SW480 (cell line): ENCODE results near the gene KRT84.
A peak's percentile ranks its signal among the peaks of the same experiment; 100 is the strongest.

Experiments
- DNase-seq: peaks from one replicate; pipeline ENCODE4 v3.0.0-alpha.2; 2016; ENCODE audit warnings: low spot score

KRT84 gene

DNA sequence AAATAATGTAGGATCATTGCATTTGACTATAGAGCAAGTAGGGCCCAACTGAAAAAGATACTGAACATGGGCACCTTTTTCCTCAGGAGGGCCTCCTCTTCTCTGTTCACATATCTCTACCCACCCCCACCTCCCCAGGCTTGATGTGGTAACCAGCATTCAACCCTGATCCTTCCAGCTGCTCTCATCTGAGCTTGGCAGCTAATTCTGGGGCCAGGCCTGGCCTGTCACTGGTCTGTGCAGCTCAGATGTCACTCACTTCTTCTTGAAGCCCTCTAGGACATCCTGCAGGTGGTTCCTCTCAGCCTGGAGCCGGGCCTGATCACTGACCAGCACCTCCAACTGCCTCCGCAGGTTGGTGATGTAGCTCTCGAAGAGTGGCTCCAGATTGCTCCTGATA, 2.1 kb downstream of the KRT84 start:
- DNase-seq, result no peak

DNA sequence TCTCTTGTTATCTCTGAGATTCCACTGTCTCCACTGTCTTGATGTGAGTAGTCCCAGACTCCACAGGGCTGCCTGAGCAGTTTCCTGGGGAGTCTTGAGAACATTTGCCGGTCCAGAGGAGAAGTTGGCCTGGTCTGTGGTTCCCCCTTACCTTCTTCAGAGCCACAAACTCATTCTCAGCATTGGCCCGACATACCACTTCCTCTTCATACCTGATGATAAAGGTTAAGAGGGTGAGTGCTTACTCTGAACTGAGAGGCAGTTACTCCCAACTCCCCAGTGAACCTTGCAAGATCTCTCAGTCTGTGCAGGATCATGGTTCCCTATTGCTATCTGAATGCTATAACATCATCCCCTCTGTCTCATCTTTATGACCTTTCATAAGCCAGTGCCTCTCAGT, 2.6 kb downstream of the KRT84 start:
- no peak for DNase-seq

DNA sequence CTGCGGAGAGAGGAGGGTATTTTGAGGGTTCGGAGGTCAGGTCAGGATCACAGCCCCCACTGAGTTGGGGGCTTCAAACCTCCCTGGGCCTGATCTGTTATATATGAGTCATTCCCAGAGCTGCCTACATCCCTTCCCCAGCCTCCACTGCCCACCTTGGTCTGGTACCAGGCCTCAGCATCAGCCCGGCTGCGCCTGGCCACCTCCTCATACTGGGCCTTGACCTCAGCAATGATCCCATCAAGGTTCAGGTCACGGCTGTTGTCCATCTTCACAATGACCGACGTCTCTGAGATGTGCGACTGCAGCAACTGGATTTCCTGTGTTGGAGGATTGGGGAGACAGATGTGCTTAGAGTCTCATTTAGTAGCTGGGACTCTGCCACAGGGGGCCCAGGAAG, 4.2 kb downstream of the KRT84 start:
- DNase-seq, result no peak

DNA sequence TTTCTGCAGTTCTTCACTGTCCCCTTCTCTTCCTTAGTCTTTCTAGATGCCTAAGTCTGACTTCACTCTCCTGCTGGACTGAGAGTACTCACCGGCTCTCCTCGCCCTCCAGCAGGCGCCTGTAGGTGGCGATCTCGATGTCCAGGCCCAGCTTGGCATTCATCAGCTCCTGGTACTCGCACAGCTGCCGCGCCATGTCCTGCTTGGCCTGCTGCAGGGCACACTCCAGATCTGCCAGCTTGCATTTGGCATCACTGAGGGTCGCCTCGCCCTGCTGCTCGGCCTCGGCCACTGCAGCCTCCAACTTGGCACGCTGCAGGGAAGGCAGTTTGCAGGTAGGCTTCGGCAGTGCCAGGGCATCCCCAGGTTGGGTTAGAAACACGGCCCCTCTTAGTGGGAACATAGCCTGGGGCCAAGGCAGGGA, 5.2 kb downstream of the KRT84 start:
- DNase-seq, result peak; percentile 38

DNA sequence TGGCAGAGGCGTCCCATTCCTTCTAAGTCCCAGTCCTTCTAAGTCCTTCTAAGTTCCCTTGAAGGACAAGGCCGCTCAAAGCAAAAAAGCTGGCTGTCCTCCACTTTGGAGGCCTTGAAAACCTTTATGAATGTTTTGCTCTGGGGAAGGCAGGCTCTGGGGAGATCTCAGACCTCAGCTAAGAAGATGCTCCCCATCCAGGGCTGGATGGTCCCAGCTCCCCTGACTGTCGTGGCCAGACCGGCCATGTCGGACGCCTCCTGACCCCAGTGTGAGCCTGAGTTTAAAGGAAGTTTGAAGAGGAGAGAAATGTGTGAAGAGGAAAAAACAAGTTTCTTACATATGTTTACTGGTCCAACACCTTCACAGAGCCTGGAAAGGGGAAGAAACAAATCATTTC, 5.9 kb downstream of the KRT84 start:
- DNase-seq, result no peak

DNA sequence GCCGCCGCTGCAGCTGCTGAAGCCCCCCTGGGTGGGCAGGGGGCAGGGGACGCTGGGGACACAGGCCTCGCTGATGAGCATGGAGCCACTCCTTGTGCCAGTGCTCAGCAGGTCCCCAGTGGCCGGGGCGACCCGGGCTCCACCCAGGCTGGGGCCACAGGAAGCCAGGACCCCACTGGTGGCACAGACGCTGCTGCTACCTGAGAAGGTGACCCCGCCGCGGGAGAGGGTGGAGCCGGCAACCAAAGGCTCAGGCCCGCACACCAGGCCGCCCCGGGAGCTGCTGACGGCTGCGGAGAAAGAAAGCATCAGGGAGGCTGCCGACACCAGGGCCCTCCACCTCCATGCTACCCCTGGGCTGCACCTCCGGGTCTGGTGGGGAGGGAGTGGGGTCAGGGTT, 7.4 kb downstream of the KRT84 start:
- no peak for DNase-seq

DNA sequence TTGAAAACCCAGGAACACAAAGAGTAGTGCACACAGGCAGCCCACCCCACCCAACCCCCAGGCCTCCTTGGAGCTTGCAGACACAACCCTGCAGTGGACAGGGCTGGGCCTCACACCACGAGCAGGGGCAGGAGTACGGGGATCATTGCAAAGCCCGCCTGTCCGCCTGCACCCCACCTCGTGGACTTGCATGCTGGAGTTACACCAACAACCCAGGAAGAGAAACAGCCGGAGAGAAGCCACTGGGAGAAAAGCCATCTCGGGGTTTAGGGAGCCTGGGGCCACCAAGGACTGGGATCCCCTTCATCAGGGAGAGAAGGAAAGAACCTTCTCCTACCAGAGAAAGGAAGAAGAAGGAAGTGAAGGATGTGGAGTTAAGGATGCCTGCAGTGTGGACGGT, 8.2 kb downstream of the KRT84 start:
- DNase-seq, result no peak

DNA sequence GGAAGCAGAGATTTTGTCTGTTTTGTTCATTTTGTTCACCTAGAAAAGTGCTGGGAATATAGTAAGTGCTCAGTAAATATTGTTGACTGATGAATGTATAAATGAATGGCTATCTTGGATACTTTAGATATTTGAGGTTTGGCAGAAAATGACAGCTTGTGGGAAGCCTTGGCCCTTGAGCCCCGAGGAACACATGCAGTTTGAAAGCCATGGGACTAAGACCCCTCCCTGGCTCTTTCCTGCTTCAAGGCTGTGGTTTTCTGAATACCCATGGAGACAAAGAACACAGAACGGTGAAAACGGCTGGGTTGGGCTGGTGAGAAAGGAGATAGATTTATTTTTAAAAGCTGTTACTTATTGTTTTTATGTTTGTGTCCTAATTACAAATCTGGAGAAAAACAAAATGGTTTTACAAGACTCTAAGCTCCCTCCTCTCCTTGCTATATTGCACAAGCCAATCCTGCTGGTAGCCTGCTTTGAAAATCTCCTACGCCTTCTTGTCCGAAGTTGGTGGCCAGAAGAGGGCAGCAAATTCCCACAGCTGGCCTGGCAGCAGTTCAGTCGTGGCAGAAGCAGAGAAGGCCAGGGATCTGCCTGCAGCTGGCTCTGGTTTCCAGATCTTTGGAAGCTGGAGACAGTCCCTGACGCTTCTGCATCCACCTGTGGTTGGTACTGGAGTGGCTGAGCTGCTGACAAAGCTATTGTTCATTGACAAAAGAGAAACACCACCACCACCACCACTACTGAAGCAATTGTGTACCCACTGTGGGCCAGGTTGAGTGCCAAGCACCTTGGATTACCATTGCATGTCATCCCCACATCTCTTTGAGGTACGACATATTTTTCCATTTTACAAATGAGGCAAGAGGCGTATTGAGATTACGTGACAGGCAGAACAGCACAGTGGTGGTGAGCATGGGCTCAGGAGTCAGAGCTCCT, 13.0 kb downstream of the KRT84 start:
- DNase-seq, result peak; percentile 88

DNA sequence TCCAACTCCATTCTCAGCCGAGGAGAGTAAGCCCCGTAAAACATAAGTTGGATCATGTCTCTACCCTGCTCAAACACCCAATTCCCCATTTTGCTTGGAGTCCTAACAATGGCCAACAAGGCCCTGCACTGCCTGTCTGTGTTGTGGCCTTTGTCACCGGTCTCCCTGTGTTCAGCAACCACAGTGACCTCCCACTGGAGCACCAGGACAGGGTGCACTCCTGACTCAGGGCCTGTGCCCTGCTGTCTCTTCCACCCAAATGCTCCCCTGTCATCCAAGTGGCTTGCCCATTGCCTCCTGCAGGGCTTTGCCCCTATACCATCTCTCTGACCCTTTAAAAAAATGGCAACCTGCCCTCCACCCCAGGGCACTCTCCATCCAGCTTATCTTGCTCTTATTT, 13.7 kb downstream of the KRT84 start:
- DNase-seq, result no peak

DNA sequence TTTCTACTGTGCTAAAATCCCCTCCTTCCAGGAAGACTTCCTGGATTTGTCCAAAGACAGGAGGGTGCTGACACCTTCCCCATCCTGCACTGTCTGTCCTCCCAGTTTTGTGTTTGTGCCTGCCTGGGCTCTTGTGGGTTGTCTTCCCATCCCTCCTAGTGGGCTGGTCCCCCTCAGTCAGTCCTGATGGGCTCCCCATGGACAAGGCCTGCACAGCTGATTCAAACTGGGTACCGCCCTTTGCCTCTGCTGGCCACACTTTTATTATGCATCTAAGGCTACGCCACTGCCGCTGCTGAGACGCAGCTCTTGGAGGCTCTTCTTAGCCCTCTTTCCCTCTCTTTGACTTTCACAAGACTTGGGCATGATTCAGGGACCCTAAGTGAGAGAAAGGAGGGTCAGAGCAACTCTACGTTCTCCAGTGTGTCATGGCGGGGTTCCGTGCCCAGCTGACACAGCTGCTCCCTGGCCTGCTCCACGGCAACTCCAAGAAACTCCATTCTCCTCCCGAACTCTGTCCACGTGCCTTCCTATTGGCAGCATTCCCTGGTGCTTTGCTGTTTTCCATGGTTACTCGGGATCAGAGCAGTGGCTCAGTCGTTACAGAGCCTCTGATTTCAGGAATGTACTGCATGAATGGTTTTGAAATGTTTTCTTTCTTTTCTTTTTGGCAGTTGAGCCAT, 14.4 kb downstream of the KRT84 start:
- no peak for DNase-seq

DNA sequence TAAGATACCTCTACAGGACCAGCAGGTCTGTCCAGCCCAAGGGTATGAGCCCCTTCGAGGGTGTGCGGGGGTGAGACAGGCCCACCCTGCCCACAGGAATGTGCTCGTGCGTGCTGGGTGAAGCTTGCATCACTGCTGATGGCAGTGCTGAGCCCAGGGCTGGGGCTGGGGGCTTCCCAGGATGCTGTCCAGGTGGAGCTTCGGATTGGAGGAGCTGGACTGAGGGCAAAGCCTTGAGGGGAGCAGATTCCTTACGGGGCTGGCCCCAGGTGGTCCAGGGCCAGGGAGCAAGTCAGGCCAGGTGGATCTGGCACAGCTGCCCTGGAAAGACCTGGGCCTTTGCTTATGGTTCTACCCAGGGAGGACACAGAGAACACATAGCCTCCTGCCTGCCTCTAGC, 15.6 kb downstream of the KRT84 start:
- no peak for DNase-seq

DNA sequence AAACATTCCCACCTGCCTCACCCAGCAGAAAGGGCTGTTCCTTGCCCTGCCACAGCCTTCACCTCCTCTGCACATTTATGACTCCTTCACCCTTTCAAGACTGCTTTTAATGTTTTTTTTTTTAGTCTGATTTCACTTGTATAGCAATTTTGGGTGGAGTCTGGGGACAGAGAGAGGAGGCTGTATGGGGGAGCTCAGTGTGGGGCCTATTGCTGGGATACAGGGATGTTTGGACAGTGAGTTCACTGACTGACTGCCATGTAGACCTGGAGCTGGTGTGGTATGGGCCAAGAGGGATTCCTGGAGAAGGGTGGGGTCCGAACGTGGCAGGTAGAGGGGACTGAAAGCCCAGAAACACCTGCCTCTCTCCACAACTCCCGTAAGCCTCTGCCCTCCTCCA, 16.2 kb downstream of the KRT84 start:
- no peak for DNase-seq

DNA sequence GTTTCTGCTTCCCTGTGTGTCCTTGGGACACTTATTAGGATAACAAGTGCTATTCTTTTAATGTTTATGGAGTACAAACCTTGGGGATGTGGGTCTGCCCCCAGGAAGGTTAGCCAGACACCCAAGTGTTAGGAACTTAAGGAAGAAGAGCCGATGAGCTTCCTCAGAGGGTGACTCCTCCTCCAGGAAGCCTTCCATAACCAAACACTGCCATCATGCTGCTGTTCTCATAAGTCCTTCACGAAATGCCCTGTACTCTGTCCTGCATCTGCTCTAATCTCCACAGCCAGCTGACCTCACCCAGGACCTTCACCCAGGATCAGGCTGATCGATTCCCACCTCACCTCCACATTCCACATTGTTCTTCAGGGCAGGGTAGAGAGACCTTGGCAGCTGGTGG, 16.9 kb downstream of the KRT84 start:
- DNase-seq, result no peak

DNA sequence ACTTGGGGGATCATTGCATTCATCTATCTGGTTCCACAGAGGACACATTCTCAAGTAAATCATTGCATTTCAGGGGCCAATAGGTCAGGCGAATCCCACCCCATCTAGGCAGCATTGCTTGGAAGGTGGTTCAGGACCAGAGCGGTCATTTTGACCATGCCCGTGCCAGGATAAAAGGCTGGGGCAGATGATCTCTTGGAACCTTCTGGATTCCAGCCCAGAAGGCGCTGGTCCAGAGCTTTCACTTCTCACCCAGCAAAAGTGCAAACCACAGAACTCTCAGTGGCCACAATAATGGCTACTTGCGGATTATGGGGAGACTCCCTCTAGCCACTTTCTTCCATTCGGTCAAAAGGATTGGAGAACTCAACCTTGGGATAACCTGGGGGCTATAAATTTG, 17.6 kb downstream of the KRT84 start:
- DNase-seq, result no peak

DNA sequence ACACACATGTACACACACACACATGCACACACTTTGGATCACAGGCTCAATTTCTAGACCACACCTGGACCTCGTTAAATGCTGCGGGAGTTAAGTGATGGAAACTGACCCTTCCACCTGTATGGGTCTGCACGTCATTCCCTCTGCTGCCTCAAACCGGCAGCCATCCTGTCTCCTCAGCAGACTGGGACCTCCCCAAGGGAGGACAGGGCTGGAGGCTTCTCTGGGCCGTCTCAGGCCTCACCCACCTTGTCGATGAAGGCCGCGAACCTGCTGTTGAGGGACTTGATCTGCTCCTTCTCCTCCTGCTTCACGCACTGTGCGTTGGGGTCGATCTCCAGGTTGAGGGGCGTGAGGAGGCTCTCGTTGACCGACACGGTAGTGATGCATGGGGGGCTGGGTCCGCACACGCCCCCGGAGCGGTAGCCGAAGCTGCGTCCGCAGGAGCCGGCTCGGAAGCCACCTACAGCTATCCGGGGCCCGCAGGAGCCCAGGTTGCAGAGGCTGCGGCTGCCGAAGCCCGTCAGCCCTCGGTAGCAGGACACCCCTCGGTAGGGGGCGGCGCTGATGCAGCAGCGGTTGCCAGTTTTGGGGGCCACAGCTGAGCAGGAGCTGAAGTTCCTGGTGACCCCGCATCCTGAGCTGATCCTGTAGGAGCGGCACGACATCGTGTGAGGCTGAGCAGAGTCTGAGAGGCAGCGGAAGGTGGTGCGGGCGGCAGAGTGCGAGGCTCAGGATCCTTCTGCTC, 18.5 kb downstream of the KRT84 start, which contains the start of gene KRT85:
Gene KRT85, minus strand, starts transcription at position 744 of the 748 bp plus-strand sequence. Its CDS starts 76 bp downstream, at position 668.
- no peak for DNase-seq

DNA sequence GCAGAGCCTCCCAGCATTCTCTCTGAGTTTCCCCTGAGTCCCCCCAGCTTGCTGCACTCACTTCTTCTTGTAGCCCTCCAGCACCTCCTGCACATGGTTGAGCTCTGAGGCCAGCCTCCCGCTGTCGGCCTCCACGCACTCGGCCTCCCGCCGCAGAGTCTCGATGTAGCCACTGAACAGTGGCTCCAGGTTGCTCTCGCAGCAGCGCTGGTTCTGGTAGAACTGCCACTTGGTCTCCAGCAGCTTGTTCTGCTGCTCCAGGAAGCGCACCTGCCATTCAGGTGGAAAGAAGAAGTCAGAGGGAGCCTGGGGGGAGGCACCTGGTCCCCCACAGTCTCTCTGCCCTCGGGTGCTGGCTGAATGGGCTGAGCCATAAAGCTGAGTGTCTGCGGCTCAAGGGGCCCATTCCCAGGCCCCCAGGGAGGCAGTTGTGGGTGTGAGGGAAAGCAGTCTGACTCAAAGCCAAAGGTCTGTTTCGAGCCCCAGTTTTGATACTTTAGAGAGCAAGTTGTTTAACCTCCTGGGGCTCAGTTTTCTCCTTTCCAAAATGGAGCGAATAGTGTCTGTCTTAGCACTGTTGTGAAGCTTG, 20.5 kb downstream of the KRT84 start:
- no peak for DNase-seq

DNA sequence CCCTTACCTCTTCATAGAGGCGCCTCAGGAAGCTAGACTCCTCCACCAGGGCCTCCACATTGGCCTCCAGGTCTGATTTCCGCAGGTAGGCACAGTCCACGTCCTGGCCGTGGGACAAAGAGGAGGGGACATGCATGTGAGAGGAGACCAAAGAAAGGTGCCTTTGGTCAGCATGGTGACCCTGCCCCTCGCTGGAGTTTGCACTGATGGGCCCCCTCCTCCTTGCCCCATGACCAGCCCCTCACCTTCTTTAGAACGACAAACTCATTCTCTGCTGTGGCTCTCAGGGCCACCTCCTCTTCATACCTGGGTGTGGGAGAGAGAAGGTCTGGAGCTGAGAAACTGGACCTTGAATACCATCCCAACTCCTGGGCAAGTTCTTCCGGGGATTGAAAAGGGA, 21.4 kb downstream of the KRT84 start:
- DNase-seq, result no peak

DNA sequence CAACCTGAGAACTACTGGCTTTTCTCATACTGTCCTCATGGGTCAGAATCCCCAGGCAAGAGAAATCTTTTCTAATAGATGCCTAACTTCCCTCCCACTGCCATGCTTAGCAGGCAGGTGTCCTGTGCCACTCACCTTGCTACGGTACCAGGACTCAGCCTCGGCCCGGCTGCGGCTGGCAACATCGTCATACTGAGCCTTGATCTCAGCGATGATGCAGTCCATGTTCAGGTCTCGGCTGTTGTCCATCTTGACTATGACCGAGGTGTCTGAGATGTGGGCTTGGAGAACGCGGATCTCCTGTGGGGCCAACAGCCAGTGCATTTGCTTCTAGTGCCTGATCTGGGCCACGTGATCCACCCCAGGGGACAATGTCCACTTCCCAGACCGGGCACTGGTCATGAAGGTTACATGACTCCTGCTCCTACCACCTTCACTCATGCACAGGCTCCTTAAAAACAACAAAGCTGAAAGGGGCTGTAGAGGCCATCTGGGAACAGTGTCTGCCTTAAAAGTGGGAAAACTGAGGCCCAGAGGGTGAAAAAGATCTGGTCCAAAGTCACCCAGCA, 22.3 kb downstream of the KRT84 start:
- DNase-seq, result no peak

DNA sequence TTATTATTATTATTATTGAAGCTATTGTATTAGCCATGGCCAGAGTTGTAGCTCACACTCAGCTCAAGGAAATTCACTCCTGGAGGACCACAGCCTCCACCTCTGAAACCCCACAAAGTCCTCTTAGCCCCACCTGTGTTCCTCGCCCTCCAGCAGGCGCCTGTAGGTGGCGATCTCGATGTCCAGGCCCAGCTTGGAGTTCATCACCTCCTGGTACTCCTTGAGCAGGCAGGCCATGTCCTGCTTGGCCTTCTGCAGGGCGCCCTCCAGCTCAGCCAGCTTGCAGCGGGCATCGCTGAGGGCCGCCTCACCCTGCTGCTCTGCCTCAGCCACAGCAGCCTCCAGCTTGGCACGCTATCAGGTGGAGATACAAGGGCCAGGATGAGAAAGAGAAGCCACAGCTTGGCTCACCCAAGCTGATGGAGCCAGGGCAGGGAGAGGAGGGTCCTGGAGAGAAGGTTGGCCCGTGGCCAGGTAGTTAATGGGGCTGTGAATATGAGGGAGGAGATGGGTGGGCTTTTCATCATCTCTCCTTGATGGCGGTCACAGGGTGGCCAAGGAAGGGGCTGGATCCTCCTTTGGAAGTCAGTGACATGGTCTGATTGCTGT, 23.2 kb downstream of the KRT84 start:
- no peak for DNase-seq

DNA sequence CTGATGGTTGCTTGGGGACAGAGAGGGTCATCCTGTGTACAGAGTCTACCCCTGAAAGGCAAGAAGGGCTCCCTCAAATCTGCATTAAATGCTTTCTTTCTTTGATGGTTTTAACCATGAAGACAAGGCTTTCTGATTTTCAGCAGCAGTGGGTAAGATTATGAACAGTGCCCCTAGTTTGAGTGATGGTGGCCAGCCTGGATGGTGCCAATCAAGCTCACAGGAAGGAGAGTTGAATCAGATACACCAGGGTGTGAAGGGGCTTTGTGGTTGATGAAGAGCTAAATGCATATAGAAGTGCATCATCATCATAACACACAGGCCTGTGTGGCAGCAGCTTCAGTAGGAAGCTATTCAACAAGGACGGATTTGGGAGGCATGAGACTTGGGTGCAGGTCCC, 23.9 kb downstream of the KRT84 start:
- DNase-seq, result no peak

DNA sequence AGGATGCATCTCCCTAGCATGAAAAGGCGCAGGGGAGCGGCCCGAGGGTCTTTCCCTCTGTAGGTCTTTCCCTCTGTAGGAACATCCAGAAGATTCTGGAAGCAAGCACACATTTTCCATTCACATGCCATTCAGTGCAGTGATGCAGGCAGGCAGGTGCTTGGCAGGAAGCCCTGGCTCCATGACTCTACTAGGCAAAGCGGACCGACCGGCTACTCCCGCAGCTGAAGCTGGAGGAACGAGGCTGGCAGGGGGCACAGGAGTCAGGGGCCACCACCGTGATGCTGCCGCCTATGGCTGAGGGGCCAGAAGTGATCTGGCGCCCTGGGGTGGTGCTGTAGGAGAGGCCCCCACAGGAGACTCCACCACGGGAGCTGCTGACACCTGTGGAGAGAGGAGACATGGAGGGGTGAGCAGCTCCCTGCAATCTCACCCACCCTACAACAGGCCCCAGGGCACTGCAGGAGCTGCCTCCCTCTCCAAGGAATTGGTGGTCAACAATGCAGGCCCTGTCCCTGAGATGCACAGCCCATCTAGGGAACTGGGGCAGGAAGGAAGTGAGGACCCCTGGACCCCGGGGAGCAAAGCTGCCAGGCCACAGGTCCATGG, 24.7 kb downstream of the KRT84 start:
- DNase-seq, result no peak
